GM19324 (cell line): ENCODE results near the gene CRIP1.

Source experiments
- ATAC-seq: cut with Tn5 transposase; IDR thresholded peaks from one replicate; pipeline ENCODE4 v1.9.1; 2021; ENCODE audit warnings: mild to moderate bottlenecking, moderate library complexity; ENCODE audit not compliant: unreplicated experiment, low FRiP score

The CRIP1 gene

DNA sequence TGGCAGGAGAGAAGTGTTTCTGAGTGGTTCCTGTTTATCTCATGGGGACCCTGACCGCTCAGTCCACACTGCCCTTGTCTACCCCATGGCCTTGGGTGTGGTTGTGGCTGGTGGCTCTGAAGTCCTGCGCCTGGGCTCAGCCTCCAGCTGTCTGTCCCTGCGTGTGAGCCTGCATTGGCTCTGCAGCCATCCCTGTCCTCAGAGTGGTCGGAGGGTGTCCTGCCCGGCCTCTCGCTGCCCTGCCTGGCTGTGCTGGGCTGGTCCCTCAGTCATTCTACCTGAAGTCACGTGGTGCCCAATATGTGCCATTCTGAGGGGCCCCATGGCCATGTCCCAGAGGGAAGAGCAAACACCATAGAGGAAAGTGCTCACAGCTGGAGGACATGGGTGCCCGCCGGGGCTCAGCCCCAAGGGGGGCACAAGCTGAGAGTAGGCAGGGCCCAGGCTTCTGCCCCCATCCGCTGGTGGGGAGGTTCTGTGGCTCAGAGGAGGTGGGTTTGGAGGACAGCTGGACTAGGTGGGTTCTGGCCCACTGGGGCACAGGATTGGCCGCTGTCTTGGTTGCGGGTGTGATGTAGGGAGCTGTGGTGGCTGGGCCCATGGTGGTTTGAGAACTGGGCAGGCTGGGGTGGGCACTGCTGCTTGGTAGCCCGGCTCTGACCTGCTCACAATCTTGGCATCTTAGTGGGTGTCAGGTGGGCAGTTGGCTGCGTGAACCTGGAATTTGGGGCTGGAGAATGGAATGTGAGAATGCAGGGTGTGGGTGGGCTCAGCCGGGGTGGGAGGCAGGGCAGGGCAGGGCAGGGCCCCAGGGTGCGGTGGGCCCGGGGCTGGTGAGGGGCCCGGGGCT is 16.0 kb downstream of the CRIP1 start:
- ATAC-seq: no peak

DNA sequence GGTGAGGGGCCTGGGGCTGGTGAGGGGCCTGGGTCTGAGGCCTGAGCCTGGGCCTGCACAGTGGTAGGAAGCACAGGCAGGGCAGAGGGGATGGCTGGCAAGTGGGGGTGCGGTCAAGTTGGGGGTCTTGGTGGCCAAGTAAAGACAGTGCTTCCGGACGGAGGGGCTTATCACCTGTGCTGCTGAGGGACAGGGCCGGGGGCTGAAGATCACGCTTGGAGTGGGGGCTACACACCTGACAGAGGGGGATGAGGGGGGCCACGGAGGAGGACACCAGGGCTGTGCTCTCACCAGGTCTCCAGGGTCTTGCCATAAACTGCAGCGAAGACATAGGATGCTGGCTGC is 16.6 kb downstream of the CRIP1 start:
- no peak for ATAC-seq

- ATAC-seq: no peak
Measured at GRCh38 chr14:105503935-105504692, 17.4 kb downstream of the CRIP1 start.

- ATAC-seq: no peak
Measured at GRCh38 chr14:105505101-105505500, 18.4 kb downstream of the CRIP1 start.

GRCh38 chr14:105507247-105507646 is 20.6 kb downstream of the CRIP1 start:
- no peak for ATAC-seq

GRCh38 chr14:105508069-105508468 is 21.4 kb downstream of the CRIP1 start:
- no peak for ATAC-seq

DNA sequence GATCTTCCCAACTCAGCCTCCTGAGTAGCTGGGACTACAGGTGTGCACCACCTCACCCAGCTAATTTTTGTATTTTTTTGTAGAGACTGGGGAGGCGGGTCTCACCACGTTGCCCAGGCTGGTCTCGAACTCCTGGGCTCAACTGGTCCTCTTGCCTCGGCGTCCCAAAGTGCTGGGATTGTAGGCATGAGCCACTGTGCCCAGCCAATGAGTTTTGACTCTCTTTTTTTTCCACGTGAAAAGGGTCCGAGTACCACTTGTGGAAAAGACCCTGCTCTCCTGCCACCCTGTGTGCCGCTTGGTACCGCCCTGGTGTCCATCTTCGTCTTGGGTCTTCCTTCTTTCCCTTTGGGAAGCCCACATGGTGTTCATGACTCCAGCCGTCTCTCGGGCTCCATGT is 21.9 kb downstream of the CRIP1 start:
- no peak for ATAC-seq

GRCh38 chr14:105517096-105517495 is 30.4 kb downstream of the CRIP1 start:
- ATAC-seq: no peak

DNA sequence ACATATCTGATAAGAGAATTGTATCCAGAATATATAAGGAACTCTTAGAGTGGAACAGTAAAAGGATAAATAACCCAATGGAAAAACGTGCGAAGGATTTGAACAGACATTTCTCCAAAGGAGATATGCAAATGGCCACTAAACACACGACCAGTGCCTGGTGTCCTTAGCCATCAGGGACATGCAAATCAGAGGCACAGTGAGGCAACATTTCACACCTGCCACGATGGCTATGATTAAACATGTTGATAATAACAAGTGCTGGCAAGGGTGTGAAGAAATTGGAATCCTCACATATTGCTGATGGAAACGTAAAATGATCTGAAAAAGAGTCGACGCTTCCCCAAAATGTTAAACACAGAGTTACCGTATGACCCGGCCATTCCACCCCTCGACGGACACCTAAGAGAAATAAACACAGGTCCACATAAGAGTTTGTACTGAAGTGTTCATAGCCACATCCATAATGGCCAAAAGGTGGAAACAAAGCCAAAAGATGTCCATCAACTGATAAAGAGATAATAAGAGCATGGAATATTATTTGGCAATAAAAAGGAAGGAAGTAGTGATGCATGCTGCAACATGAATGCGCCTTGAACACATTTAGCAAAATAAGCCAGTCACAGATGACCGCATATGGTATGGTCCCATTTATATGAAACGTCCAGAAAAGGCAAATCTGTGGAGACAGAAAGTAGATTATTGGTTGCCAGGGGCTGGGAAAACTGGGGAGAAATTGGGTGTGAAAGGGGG is 33.4 kb downstream of the CRIP1 start:
- ATAC-seq: no peak

DNA sequence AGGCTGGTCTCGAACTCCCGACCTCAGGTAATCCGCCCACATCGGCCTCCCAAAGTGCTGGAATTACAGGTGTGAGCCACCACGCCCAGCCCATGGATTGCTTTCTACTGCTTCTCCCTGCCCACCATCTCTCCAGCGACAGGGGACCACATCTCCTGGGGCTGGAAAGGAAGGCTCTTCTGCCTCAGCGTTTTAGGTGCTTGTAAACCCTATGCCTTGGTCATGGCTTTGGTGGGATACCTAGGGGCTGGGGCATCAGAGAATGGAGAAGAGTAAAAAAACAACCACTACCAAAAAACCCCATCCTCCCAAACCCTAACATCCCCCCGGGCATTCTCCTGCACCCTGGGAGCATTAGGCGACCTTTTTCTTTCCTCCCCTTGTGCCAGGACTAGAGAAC is 38.6 kb downstream of the CRIP1 start:
- ATAC-seq: no peak

GRCh38 chr14:105525861-105526775 is 39.4 kb downstream of the CRIP1 start, which contains the start of gene TMEM121:
Gene TMEM121, plus strand, starts transcription at chr14:105526583. Its CDS starts 2,252 bp downstream, at chr14:105528835.
- ATAC-seq: no peak

DNA sequence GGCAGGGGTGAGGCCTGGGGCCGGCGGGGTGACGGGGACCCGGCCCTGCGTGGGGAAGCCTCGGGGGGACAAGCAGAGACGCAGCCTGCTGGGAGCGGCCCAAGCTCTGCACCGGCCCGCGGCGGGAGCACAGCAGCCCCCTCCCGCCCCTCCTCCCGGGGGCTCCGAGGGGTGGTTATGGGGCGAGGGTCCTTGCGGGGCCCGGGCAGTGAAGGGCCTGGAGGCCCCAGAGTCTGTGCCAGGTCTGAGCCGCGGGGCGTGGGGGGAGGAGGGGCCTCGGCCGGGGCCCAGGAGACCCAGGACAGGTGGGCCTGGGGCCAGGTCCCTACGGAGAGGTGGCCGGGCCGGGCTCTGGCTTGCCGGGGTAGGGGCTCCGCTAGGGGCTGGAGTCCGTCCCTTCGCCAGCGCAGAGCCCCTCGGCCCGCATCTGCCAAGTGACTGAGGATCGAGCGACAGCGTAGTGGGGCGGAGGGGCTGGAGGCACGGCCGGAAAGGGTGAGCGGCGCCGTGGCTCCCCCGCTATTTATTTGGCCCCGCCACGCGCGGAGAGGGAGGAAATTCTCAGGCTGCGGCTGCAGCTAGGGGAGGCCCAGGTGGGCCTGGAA is 40.2 kb downstream of the CRIP1 start:
- ATAC-seq: no peak

DNA sequence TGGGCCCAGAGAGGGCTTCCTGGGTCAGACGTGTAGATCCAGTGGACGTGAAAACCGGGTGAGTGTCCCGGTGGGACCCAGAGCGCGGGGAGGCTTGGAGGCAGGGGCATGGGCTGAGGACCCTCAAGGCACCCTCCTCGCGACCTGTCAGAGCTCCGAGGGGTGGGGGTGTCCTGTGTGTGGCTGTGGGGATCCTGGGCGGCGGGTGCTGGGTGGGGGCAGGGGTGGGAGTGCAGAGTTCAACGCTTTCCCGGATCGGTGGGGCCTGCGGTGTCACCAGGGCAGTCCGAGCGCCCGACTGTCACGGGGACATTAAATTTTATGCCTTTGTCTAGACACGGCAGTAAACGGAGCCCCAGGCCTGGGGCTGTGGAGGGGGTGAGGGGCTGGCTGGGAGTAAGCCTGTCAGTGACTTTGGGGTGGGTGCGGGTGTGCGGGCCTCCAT is 40.7 kb downstream of the CRIP1 start:
- ATAC-seq: no peak

GRCh38 chr14:105527826-105528585 is 41.3 kb downstream of the CRIP1 start:
- ATAC-seq: no peak

DNA sequence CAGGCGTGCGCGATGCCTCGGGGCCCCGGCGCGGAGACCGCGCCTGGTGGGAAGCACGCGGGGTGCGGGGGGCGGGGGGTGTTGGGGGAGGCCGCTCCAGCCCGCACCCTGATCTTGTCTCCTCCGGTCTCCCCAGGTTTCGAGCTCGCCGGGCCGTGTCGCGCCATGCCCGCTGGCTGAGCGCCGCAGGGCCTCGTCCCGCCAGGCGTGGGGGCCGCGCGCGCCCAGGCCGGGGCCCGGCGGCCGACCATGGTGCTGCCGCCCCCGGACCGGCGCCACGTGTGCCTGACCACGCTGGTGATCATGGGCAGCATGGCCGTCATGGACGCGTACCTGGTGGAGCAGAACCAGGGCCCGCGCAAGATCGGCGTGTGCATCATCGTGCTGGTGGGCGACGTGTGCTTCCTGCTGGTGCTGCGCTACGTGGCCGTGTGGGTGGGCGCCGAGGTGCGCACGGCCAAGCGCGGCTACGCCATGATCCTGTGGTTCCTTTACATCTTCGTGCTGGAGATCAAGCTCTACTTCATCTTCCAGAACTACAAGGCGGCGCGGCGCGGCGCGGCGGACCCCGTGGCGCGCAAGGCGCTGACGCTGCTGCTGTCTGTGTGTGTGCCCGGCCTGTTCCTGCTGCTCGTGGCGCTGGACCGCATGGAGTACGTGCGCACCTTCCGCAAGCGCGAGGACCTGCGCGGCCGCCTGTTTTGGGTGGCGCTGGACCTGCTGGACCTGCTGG is 42.1 kb downstream of the CRIP1 start:
- ATAC-seq: no peak

DNA sequence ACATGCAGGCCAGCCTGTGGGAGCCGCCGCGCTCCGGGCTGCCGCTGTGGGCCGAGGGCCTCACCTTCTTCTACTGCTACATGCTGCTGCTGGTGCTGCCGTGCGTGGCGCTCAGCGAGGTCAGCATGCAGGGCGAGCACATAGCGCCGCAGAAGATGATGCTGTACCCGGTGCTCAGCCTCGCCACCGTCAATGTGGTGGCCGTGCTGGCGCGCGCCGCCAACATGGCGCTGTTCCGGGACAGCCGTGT is 42.6 kb downstream of the CRIP1 start:
- ATAC-seq: no peak

DNA sequence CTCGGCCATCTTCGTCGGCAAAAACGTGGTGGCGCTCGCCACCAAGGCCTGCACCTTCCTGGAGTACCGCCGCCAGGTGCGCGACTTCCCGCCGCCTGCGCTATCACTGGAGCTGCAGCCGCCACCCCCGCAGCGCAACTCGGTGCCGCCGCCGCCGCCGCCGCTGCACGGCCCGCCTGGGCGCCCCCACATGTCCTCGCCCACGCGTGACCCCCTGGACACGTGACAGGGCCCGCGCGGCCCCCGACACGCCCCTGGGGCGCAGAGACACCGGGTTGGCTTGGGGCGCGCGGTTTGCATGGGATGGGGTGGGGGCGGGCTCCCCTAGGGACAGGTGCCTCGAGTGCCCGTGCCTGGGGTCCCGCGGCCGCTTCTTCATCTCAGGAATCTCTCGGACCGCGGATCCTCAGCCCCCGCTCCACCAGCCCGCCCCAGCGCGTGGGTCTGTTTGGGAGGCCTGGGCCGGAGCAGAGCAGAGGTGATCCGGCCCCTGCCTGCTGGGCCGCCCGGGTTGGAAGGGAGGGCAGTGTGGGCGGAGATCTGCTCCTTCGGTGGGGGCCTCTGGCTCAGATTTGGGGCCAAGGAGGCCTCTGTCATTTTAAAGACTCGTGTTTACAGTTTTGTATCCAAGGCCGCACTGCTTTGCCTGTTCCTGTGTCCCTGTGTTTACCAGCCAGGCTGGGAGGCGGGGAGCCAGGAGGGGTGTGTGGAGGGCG is 43.0 kb downstream of the CRIP1 start:
- ATAC-seq: no peak
